Immature natural killer cell (primary cell): ENCODE measurements around the gene CA7. TPM values are rescaled to one million over a fixed set of nuclear protein-coding genes. Genes with fewer than 3 reads are reported as not detected.

Experiments used
- DNase-seq, 3 donors: peaks; one replicate each; pipeline ENCODE4 v3.0.0; 2022; ENCODE audit warnings: mixed read lengths in 1 of 3
- H3K27ac Mint-ChIP-seq, 6 donors: one replicate each; pipeline ENCODE4 v1.8.0; 2020; ENCODE audit warnings: mixed read lengths in 6 of 6, mild to moderate bottlenecking in 5 of 6, inconsistent platforms in 4 of 6, moderate library complexity in 3 of 6
- H3K27me3 Mint-ChIP-seq, 3 donors: one replicate each; pipeline ENCODE4 v1.8.0; 2020 to 2021; ENCODE audit warnings: low read depth in 3 of 3, mild to moderate bottlenecking in 3 of 3, mixed read lengths in 3 of 3, moderate library complexity in 3 of 3, inconsistent platforms in 1 of 3
- H3K36me3 Mint-ChIP-seq, 3 donors: one replicate each; pipeline ENCODE4 v1.8.0; 2020; ENCODE audit warnings: mixed read lengths in 3 of 3, inconsistent platforms in 2 of 3, mild to moderate bottlenecking in 2 of 3
- H3K4me1 Mint-ChIP-seq, 2 donors: one replicate each; pipeline ENCODE4 v1.8.0; 2020; ENCODE audit warnings: inconsistent platforms in 2 of 2, mild to moderate bottlenecking in 2 of 2, mixed read lengths in 2 of 2, moderate library complexity in 1 of 2
- H3K4me3 Mint-ChIP-seq, 5 donors: one replicate each; pipeline ENCODE4 v1.8.0; 2020; ENCODE audit warnings: mild to moderate bottlenecking in 5 of 5, mixed read lengths in 5 of 5, inconsistent platforms in 3 of 5, moderate library complexity in 3 of 5
- H3K9me3 Mint-ChIP-seq, 6 donors: one replicate each; pipeline ENCODE4 v1.8.0; 2020; ENCODE audit warnings: mild to moderate bottlenecking in 6 of 6, mixed read lengths in 6 of 6, inconsistent platforms in 4 of 6, moderate library complexity in 3 of 6
- polyA plus RNA-seq, 3 donors: library from polyadenylated mRNA; unstranded; fragments of 300-500 nt; fragmentation: Illumina TruSeq; gene quantifications; one replicate each; pipeline ENCODE4 v1.2.3, GENCODE V29; 2021

The CA7 gene
- polyA plus RNA-seq, 3 donors from 2014 or later, result 0.12 to 0.25 (median 0.17) TPM

DNA sequence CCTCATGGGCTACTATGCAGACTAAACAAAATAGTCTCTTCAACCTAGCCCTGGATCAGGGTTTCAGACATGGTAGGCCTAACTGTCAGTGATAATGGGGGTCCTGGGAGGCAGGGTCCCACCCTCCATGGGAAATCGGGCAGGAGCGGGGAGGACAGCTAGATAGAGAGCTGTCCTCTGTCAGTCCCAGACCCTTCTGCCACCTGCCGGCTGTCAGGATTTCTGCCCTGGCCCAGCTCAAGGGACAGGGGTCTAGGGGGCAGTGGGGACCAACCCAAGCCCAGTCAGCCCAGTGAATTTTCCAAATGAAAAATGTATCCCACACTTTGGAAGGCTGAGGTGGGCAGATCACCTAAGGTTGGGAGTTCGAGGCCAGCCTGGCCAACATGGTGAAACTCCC is 5.3 kb downstream of the CA7 start:
- no peak overlapping the region for H3K27ac Mint-ChIP-seq
- H3K9me3 Mint-ChIP-seq, result peaks cover 0 to 2% (median 0%) of the 10 kb centered on the region in 6 donors
- H3K4me3 Mint-ChIP-seq, result no peak overlapping the region
- no peak for DNase-seq
- H3K27me3 Mint-ChIP-seq, result peaks cover 9 to 12% (median 12%) of the 10 kb centered on the region in 3 donors
- peaks cover 0 to 6% of the 10 kb centered on the region in 2 donors for H3K4me1 Mint-ChIP-seq
- H3K36me3 Mint-ChIP-seq, result peaks cover 0 to 3% (median 0%) of the 10 kb centered on the region in 3 donors

- Mint-ChIP-seq H3K9me3 (peaks cover 0 to 2% (median 0%) of the 10 kb centered on the region in 6 donors), H3K4me1 (peaks cover 0 to 3% of the 10 kb centered on the region in 2 donors), H3K4me3 (no peak overlapping the region), H3K36me3 (peaks cover 0 to 3% (median 0%) of the 10 kb centered on the region in 3 donors), H3K27me3 (peaks cover 7 to 10% (median 8%) of the 10 kb centered on the region in 3 donors), H3K27ac (no peak overlapping the region)
- DNase-seq, result no peak
Observed at GRCh38 chr16:66850115-66850815, 6.1 kb downstream of the CA7 start.

DNA sequence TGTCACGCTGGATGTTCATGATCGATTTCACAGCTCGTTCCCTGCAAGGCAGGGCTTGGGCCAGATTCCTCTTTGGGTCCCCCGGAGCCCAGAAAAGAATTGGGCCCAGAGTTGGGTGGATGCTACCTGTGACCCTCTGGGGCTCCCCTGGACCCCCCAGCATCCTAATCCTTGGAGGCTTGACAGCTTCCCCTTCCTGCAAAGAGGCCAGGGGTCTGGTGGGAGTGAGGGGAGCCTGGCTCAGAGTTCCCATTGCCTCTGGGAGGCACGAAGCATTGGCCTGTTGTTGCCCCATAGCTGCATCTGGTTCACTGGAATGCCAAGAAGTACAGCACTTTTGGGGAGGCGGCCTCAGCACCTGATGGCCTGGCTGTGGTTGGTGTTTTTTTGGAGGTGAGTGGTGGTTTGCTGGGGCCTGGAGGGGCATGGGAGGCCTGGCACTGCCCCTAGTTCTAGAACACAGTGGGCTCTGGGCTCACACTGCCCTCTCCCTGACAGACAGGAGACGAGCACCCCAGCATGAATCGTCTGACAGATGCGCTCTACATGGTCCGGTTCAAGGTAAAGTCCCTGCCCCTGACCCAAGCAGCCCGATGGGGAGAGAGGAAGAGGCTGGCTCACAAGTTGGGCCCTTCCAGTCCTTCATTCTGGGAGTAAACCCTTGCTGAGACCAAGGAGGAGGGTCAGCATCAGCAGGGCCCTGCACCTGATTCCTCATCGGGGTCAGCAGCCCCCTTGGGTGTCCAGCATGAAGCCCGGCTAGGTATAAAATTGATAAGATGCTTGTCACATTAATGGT is 7.2 kb downstream of the CA7 start:
- no peak overlapping the region for H3K27ac Mint-ChIP-seq
- no peaks in the 10 kb centered on the region for H3K9me3 Mint-ChIP-seq
- no peaks in the 10 kb centered on the region for H3K4me1 Mint-ChIP-seq
- peaks cover 4 to 6% (median 5%) of the 10 kb centered on the region in 3 donors for H3K27me3 Mint-ChIP-seq
- H3K4me3 Mint-ChIP-seq, result no peak overlapping the region
- H3K36me3 Mint-ChIP-seq, result no peaks in the 10 kb centered on the region
- no peak for DNase-seq

DNA sequence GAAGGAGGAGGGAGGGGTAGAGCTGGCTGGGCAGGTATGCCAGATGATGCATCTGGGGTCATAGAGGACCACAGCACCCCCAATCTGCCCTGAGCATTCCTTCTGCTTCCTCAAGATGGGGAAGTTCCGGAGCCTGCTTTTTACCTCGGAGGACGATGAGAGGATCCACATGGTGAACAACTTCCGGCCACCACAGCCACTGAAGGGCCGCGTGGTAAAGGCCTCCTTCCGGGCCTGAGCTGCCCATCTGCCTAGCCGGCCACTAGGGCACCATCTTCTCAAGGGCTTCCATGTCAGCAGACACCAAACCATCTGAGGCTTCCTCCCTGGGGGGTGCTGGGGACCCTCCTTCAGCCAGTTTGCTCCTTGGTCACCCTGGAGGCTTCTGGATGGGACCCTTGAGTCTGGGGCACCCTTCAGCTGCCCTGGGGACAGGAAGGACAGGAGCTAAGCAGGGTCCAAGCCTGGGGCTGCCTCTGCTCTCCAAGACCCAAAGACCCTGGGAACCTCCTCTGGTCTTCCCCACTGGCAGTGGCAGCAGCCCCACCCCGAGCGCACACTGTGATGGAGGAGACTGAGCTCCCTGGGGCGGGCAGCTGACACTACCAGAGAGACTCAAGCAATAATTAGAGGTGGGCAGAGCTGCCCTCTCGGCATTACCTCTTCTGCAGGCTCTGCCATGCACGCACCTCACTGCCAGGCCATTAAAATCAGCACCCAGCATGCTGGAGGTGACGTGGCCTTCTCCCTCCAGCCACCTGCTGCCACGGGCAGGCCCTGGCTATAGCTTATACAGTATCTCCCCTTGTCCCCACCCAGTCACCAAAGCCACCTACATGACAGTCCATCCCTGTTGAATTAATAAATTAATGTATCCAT is 9.3 kb downstream of the CA7 start:
- no peak overlapping the region for H3K27ac Mint-ChIP-seq
- no peak overlapping the region for H3K4me3 Mint-ChIP-seq
- H3K36me3 Mint-ChIP-seq, result no peaks in the 10 kb centered on the region
- no peak for DNase-seq
- no peaks in the 10 kb centered on the region for H3K9me3 Mint-ChIP-seq
- H3K27me3 Mint-ChIP-seq, result peaks cover 0 to 1% (median 0%) of the 10 kb centered on the region in 3 donors
- H3K4me1 Mint-ChIP-seq, result no peaks in the 10 kb centered on the region

GRCh38 chr16:66856184-66856730 is 12.0 kb downstream of the CA7 start:
- Mint-ChIP-seq H3K27me3 (peaks cover 0 to 1% (median 0%) of the 10 kb centered on the region in 3 donors), H3K4me3 (no peak overlapping the region), H3K36me3 (no peaks in the 10 kb centered on the region), H3K4me1 (no peaks in the 10 kb centered on the region), H3K9me3 (no peaks in the 10 kb centered on the region), H3K27ac (no peak overlapping the region)
- DNase-seq, result no peak

- H3K27ac Mint-ChIP-seq, result no peak overlapping the region
- no peak for DNase-seq
- peaks cover 0 to 1% (median 0%) of the 10 kb centered on the region in 3 donors for H3K27me3 Mint-ChIP-seq
- no peaks in the 10 kb centered on the region for H3K36me3 Mint-ChIP-seq
- H3K4me3 Mint-ChIP-seq, result no peak overlapping the region
- no peaks in the 10 kb centered on the region for H3K4me1 Mint-ChIP-seq
- no peaks in the 10 kb centered on the region for H3K9me3 Mint-ChIP-seq
Observed at GRCh38 chr16:66856801-66857200, 12.6 kb downstream of the CA7 start.

DNA sequence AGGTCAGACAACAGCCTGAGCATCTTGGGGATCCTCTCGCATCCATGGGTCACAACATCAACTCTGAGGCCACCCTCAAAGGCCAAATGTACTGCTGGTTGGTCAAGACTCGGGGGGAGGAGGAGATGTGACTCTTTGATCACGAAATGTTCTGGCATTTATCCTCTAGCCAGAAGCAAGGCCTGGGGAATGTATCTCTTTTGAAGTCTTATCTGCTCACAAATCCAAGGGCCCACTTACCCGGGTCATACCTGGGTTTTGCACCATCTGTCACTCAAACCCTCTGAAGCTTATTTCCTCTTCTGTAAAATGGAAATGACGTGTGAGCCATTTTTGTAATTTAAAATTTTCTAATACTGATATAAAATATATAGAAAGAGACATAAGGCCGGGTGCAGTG is 13.2 kb downstream of the CA7 start:
- no peak for DNase-seq
- H3K27me3 Mint-ChIP-seq, result no peaks in the 10 kb centered on the region

DNA sequence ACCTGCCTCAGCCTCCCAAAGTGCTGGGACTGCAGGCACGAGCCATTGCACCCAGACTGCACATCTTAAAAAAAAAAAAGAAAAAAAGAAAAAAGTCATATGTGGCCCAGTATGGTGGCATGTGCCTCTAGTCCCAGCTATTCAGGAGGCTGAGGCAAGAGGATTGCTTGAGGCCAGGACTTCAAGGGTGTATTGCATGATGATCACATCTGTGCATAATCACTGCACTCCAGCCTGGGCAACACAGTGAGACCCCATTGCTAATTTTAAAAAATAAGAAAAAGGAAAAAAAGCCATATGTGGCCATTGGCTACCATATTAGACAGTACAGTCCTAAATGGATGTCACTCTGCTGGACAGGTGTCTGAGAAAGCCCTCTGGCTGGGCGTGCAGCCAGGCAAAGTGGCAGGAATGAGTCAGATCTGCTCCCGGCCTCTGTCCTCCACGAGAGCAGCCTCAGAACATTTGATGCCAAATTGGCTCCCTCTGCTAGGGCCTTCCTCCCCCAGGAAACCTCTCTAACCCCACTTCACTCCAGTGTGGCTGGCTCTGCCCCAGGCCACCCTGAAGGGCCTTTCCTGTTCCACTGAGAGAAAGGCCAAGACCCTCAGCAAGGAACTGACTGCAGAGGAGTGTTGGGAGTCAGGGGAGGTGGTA is 14.7 kb downstream of the CA7 start:
- no peaks in the 10 kb centered on the region for H3K4me1 Mint-ChIP-seq
- H3K4me3 Mint-ChIP-seq, result no peak overlapping the region
- no peak overlapping the region for H3K27ac Mint-ChIP-seq
- no peaks in the 10 kb centered on the region for H3K27me3 Mint-ChIP-seq
- H3K9me3 Mint-ChIP-seq, result no peaks in the 10 kb centered on the region
- DNase-seq, result no peak
- H3K36me3 Mint-ChIP-seq, result no peaks in the 10 kb centered on the region

More for the DNA sequence above, 13.2 kb downstream of the CA7 start:
- H3K4me1 Mint-ChIP-seq, result no peaks in the 10 kb centered on the region
- no peaks in the 10 kb centered on the region for H3K9me3 Mint-ChIP-seq
- no peak overlapping the region for H3K4me3 Mint-ChIP-seq
- H3K36me3 Mint-ChIP-seq, result no peaks in the 10 kb centered on the region
- H3K27ac Mint-ChIP-seq, result no peak overlapping the region

- Mint-ChIP-seq H3K4me1 (no peaks in the 10 kb centered on the region), H3K9me3 (no peaks in the 10 kb centered on the region), H3K27ac (no peak overlapping the region), H3K4me3 (no peak overlapping the region), H3K36me3 (no peaks in the 10 kb centered on the region), H3K27me3 (no peaks in the 10 kb centered on the region)
- no peak for DNase-seq
Observed at GRCh38 chr16:66859397-66860068, 15.3 kb downstream of the CA7 start.

- Mint-ChIP-seq H3K4me1 (no peaks in the 10 kb centered on the region), H3K4me3 (no peak overlapping the region), H3K27ac (no peak overlapping the region), H3K36me3 (no peaks in the 10 kb centered on the region), H3K27me3 (no peaks in the 10 kb centered on the region), H3K9me3 (no peaks in the 10 kb centered on the region)
- DNase-seq, result no peak
Observed at GRCh38 chr16:66862023-66862520, 17.9 kb downstream of the CA7 start.

- Mint-ChIP-seq H3K36me3 (peaks cover 0 to 6% (median 0%) of the 10 kb centered on the region in 3 donors), H3K27ac (no peak overlapping the region), H3K9me3 (no peaks in the 10 kb centered on the region), H3K4me3 (no peak overlapping the region), H3K27me3 (peaks cover 0 to 2% (median 0%) of the 10 kb centered on the region in 3 donors), H3K4me1 (peaks cover 5 to 6% of the 10 kb centered on the region in 2 donors)
- DNase-seq, result no peak
Observed at GRCh38 chr16:66863707-66864106, 19.5 kb downstream of the CA7 start.

GRCh38 chr16:66869424-66869823 is 25.2 kb downstream of the CA7 start:
- Mint-ChIP-seq H3K4me1 (peaks cover 31 to 37% of the 10 kb centered on the region in 2 donors), H3K27ac (no peak overlapping the region), H3K27me3 (peaks cover 4 to 7% (median 6%) of the 10 kb centered on the region in 3 donors), H3K36me3 (peaks cover 0 to 6% (median 0%) of the 10 kb centered on the region in 3 donors), H3K9me3 (no peaks in the 10 kb centered on the region), H3K4me3 (no peak overlapping the region)
- DNase-seq, result no peak
